ENCODE data around the gene ETHE1.

ETHE1 gene

GRCh38 chr19:43526884-43527859 is at the start of gene ETHE1:
TSS of gene ETHE1 (minus strand) at chr19:43527201. CDS start at chr19:43527177, 24 bp downstream.
- DNase-seq: peak; percentile 9 to 76

- DNase-seq: no peak
These were observed 49.2 kb upstream of the ETHE1 start for GRCh38 chr19:43575955-43576878.

- peak; percentile 97 to 99 for DNase-seq
These were observed 48.4 kb upstream of the ETHE1 start, which contains the start of the genes PINLYP and XRCC1 for GRCh38 chr19:43575156-43575950. TSS of gene PINLYP (plus strand) at chr19:43575801. CDS start at chr19:43577192, 1,391 bp downstream. TSS of gene XRCC1 (minus strand) at chr19:43575527. CDS start at chr19:43575458, 69 bp downstream.

- DNase-seq: no peak
These were observed 47.6 kb upstream of the ETHE1 start for GRCh38 chr19:43574424-43575155.

GRCh38 chr19:43572171-43572588 is 45.2 kb upstream of the ETHE1 start:
- DNase-seq: no peak

- no peak for DNase-seq
These were observed 43.3 kb upstream of the ETHE1 start for GRCh38 chr19:43570174-43570791.

- no peak for DNase-seq
These were observed 42.7 kb upstream of the ETHE1 start for GRCh38 chr19:43569657-43570056.

- peak; percentile 24 to 79 for DNase-seq
These were observed 37.8 kb upstream of the ETHE1 start for GRCh38 chr19:43564800-43565199.

GRCh38 chr19:43563816-43564457 is 36.9 kb upstream of the ETHE1 start:
- peak in 1 of 2 experiments; percentile 44 for DNase-seq

GRCh38 chr19:43562698-43563241 is 35.8 kb upstream of the ETHE1 start:
- DNase-seq: peak; percentile 26 to 78

- DNase-seq: no peak
These were observed 35.3 kb upstream of the ETHE1 start for GRCh38 chr19:43562226-43562697.

- no peak for DNase-seq
These were observed 34.4 kb upstream of the ETHE1 start for GRCh38 chr19:43561139-43561970.

- DNase-seq: no peak
These were observed 33.7 kb upstream of the ETHE1 start for GRCh38 chr19:43560687-43561086.

GRCh38 chr19:43555185-43555770 is 28.3 kb upstream of the ETHE1 start:
- DNase-seq: peak; percentile 33 to 65

GRCh38 chr19:43554317-43554895 is 27.4 kb upstream of the ETHE1 start:
- DNase-seq: no peak

- DNase-seq: no peak
These were observed 26.7 kb upstream of the ETHE1 start for GRCh38 chr19:43553656-43554055.

- DNase-seq: no peak
These were observed 25.6 kb upstream of the ETHE1 start for GRCh38 chr19:43552616-43553015.

GRCh38 chr19:43552198-43552450 is 25.1 kb upstream of the ETHE1 start:
- DNase-seq: no peak

Measured in NCI-H446 (cell line).